CD4-positive, alpha-beta T cell treated with Interleukin-6 at 100 ng/mL for 8 hours (primary cell): ENCODE results near the gene ZNF284.
"Not testable (repeated sequence)": the region's sequence is repeated elsewhere in the genome, so short reads cannot be mapped to it uniquely, and the experiment has no call there.

ENCODE experiments used
- DNase-seq: peaks from one replicate; pipeline ENCODE4 v3.0.0-alpha.2; 2020; ENCODE audit warnings: mixed read lengths, low spot score

The ZNF284 gene

DNA sequence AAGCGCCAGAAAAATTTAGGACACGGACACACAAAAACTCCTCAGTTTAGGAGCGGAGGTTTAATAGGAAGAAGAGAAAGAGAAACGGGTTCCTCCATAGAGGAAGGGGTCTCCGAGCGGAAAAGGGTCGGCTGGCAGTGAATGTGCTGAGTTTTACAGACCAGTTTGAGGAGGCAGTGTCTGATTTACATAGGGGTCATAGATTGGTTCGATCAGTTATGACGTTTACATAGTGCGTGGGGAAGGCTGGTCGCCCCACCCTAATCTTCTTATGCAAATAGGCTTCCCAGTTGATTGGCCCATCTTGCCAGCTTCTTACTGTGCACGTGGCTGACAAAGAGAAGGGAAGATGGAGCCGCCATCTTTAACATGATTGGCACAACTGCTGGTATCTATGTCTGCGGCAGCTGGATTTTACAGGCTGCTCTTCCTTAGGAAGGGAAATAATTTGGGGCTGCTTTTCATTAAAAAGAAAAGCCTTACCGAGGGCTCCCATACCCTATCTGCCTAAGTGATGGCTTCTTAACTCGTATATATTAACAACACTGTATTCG, 40.0 kb downstream of the ZNF284 start:
- DNase-seq = no peak

DNA sequence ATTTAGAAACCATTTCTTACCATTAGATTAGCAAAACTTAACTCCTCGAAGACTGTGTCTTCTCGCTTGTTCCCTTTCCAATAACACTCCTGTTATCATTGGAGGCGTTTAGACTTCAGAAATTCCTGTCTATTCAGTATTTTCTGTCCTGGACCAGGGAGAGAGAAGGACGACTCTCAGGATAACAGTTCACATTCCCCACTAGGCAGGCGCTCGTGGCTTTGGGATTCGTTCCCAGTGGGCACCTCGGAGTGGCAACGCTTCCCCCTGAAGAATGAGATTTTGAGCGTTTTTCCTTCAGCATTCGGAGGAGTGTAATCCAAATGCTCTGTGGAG, 40.8 kb downstream of the ZNF284 start:
- DNase-seq = no peak

DNA sequence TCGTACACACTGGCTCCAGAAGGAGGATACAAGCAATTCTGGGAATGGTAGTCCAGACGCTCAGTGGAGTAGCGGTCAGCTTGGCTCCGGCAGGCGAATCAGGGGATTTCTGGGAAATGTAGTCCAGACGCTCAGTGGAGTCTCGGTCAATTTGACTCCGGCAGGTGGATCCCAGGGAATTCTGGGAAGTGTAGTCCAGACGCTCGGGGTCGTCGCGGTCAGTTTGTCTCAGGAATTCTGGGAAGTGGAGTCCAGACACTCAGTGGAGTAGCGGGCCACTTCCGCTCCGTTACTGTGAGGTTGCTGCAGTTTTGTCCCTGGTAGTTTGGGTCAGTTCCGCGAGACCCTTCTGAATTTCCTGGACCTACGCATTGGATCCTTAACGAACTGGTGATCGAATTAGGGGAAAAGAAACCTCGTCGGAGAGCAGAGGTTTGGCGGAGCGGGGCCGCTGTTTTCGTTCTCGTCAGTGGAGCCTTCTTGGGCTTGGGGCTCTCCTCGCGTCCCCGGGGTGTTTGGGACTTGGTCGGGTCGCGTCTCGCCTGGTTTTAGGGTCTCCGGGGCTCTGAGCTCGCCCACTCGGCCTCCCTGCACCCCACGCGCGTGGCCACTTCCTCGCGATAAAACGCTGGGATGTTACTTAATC, 41.3 kb downstream of the ZNF284 start, which contains the start of gene ZNF225:
TSS of gene ZNF225 (plus strand) at position 262 of the 646 bp plus-strand sequence. CDS start 2,429 bp downstream, outside the sequence.
- DNase-seq = peak; percentile 91

DNA sequence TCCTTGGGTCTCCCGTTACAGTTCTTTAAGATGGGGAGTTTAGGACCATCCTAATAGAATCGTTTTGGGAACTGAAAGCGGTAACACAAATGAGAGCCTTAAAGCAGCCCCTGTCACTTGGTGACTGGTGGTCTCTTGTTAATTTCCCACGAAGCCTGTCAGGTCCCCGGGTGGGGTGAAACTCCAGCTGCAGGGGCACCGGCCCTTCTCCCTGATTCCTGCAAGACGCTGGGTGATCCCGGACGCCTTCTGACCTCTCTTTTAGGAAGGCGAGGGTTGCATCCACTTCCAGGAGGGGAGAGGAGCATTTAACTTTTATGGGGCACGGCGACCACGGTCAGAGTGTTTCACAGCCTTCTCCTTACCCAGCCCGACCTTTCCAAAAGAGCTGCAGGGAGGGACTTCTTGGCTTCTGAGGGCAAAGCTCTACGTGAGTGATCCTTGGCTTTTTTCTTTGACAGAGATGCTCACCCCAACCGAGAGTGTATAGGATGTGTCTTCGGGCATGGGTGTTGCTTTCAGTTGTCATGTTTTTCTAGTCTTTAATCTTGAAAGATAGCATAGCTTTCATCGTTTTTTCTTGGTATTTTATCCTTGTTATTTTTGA, 41.9 kb downstream of the ZNF284 start:
- no peak for DNase-seq

DNA sequence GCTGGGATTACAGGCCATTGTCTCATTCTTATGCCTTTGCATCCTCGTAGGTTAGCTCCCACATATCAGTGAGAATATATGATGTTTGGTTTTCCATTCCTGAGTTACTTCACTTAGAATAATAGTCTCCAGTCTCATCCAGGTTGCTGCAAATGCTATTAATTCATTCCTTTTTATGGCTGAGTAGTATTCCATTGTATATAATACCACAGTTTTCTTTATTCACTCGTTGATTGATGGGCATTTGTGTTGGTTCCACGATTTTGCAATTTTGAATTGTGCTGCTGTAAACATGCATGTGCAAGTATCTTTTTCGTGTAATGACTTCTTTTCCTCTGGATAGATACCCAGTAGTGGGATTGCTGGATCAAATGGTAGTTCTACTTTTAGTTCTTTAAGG, 49.2 kb downstream of the ZNF284 start:
- DNase-seq = not testable (repeated sequence)

DNA sequence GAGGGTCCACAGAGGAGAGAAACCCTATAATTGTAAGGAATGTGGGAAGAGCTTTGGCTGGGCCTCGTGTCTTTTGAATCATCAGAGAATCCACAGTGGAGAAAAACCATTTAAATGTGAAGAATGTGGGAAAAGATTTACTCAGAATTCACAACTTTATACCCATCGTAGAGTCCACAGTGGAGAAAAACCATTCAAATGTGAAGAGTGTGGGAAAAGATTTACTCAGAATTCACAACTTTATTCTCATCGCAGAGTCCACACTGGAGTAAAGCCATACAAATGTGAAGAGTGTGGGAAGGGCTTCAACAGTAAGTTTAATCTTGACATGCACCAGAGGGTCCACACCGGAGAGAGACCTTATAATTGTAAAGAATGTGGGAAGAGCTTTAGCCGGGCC, 60.0 kb downstream of the ZNF284 start:
- DNase-seq = no peak
